Measurements from ENCODE around the gene ABI2. TPM values are rescaled to one million over a fixed set of nuclear protein-coding genes. Genes with fewer than 3 reads are reported as not detected.
A peak's percentile ranks its signal among the peaks of the same experiment; 100 is the strongest.

The ABI2 gene
- total and polyA plus RNA-seq, 8 donors, result 6.1 to 151 (median 14.4) TPM

DNA sequence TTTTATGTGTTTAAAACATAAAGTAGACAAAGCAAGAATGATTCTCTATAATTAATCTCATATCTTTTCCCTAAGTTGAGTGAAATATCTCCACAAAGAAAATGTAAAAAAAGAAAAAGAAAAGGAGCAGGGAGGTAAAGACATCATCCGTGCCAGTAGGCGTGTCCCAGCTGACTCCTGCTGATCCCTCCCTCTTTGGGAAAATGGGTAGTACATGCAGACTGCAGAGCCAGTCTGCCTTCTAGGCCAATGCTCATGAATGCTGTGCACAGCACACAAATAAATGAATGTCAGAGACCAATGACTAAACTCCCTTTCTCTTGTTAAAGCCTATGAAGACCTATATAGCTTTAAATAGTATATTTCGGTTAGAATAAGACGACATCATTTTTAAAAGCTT, 142.2 kb downstream of the ABI2 start:
- no peaks in the 10 kb centered on the region for H3K27me3 ChIP-seq
- TF ChIP-seq, protein P1, sequence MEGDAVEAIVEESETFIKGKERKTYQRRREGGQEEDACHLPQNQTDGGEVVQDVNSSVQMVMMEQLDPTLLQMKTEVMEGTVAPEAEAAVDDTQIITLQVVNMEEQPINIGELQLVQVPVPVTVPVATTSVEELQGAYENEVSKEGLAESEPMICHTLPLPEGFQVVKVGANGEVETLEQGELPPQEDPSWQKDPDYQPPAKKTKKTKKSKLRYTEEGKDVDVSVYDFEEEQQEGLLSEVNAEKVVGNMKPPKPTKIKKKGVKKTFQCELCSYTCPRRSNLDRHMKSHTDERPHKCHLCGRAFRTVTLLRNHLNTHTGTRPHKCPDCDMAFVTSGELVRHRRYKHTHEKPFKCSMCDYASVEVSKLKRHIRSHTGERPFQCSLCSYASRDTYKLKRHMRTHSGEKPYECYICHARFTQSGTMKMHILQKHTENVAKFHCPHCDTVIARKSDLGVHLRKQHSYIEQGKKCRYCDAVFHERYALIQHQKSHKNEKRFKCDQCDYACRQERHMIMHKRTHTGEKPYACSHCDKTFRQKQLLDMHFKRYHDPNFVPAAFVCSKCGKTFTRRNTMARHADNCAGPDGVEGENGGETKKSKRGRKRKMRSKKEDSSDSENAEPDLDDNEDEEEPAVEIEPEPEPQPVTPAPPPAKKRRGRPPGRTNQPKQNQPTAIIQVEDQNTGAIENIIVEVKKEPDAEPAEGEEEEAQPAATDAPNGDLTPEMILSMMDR (IDR thresholded peaks at IDR 0.05), result no peak
- no peak for TF ChIP-seq POLR2AphosphoS5 (IDR thresholded peaks at IDR 0.05)
- TF ChIP-seq EP300 (IDR thresholded peaks at IDR 0.05), result no peak
- no peak for TF ChIP-seq POLR2A (IDR thresholded peaks at IDR 0.05)
- DNase-seq, result peak; percentile 45 to 59
- peak overlapping the region in 2 of 5 donors; percentile 6 to 29 for H3K27ac ChIP-seq
- intact Hi-C loops (cut with DNase I; ENCODE audit: low total_unique reads), result no loop called here
- peaks cover 0 to 21% (median 9%) of the 10 kb centered on the region in 4 donors for H3K4me1 ChIP-seq
- no peaks in the 10 kb centered on the region for H3K36me3 ChIP-seq
- no peak overlapping the region for H3K4me3 ChIP-seq
- H3K9me3 ChIP-seq, result no peaks in the 10 kb centered on the region
- 66 to 77% (median 67%) methylated on average over 4 of the region's 4 CpGs for WGBS, 5 donors

DNA sequence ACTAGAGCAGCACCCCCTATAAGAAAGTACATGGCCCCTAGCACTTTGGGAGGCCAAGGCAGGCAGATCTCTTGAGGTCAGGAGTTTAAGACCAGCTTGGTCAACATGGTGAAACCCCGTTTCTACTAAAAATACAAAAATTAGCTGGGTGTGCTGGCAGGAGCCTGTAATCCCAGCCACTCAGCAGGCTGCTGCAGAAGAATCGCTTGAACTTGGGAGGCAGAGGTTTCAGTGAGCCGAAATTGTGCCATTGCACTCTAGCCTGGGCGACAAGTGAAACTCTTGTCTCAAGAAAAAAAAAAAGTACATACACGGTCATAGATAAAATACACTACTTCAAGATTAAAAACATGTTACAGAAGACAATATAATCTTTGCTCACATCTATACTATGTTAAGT, 143.1 kb downstream of the ABI2 start:
- Histone ChIP-seq H3K36me3 (peaks cover 0 to 2% (median 0%) of the 10 kb centered on the region in 4 donors), H3K9me3 (no peaks in the 10 kb centered on the region), H3K27ac (no peak overlapping the region), H3K4me1 (peaks cover 0 to 21% (median 9%) of the 10 kb centered on the region in 4 donors), H3K27me3 (no peaks in the 10 kb centered on the region), H3K4me3 (no peak overlapping the region)
- TF ChIP-seq POLR2AphosphoS5 (IDR thresholded peaks at IDR 0.05) (no peak), POLR2A (IDR thresholded peaks at IDR 0.05) (no peak), EP300 (IDR thresholded peaks at IDR 0.05) (no peak)
- TF ChIP-seq, protein P1 (IDR thresholded peaks at IDR 0.05), result no peak
- 67 to 74% (median 70%) methylated on average over 5 of the region's 5 CpGs for WGBS, 5 donors
- no peak for DNase-seq
- intact Hi-C loops (cut with DNase I; ENCODE audit: low total_unique reads), result no loop called here

- Histone ChIP-seq H3K4me3 (no peak overlapping the region), H3K27ac (no peak overlapping the region), H3K4me1 (no peaks in the 10 kb centered on the region), H3K27me3 (no peaks in the 10 kb centered on the region), H3K36me3 (peaks cover 0 to 7% (median 2%) of the 10 kb centered on the region in 4 donors), H3K9me3 (no peaks in the 10 kb centered on the region)
- TF ChIP-seq EP300 (IDR thresholded peaks at IDR 0.05), result no peak
- TF ChIP-seq, protein P1 (IDR thresholded peaks at IDR 0.05), result no peak
- WGBS, 5 donors, result 79 to 88% (median 86%) methylated on average over 2 of the region's 2 CpGs
- intact Hi-C loops (cut with DNase I; ENCODE audit: low total_unique reads), result no loop called here
- DNase-seq, result no peak
These were observed 148.7 kb downstream of the ABI2 start for GRCh38 chr2:203476881-203477280.

DNA sequence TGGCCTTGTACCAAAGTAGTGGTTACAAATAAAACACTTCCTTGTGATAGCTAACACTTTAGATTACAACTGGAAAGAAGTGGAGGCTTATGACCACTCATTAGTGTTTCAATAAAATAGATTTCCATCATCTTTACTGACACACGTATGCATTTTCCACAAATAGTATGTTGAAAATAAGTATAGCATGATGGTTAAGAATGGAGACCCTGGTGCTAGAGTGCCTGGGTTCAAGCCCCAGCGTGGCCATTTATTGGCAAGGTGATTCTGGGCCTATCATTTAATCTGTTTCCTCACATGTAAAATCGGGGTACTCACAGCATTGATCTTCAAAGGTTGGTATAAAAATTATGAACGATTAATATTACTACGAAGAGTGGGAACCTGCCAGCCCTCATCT, 152.4 kb downstream of the ABI2 start:
- Histone ChIP-seq H3K27me3 (no peaks in the 10 kb centered on the region), H3K4me1 (peaks cover 0 to 6% (median 0%) of the 10 kb centered on the region in 4 donors), H3K36me3 (peaks cover 4 to 12% (median 8%) of the 10 kb centered on the region in 4 donors), H3K4me3 (no peak overlapping the region), H3K27ac (no peak overlapping the region), H3K9me3 (no peaks in the 10 kb centered on the region)
- no peak for TF ChIP-seq POLR2AphosphoS5 (IDR thresholded peaks at IDR 0.05)
- no peak for TF ChIP-seq POLR2A (IDR thresholded peaks at IDR 0.05)
- no peak for TF ChIP-seq EP300 (IDR thresholded peaks at IDR 0.05)
- TF ChIP-seq, protein P1 (IDR thresholded peaks at IDR 0.05), result no peak
- intact Hi-C loops (cut with DNase I; ENCODE audit: low total_unique reads), result loop anchor here (10.0 kb wide), 1 partner anchor 334 kb away; no protein-coding TSS in a partner anchor
- WGBS, 5 donors, result 71 to 87% (median 72%) methylated on average over 5 of the region's 5 CpGs
- DNase-seq, result no peak
